GM18951 (cell line): ENCODE measurements around the gene KRTAP1-5.

Source experiments
- POLR2A ChIP-seq: IDR thresholded peaks from 4 replicates; pipeline ENCODE4 v1.6.1; 2011; ENCODE audit warnings: mild to moderate bottlenecking; ENCODE audit not compliant: insufficient read length, insufficient read depth; ENCODE audit errors: extremely low read depth
- in situ Hi-C: fragments of 300-500 bp; cut with MboI; formaldehyde crosslinking; loops from one replicate; pipeline ENCODE4 v1.12.0; 2022; ENCODE audit warnings: low sequenced_read_pairs, mixed read lengths, inconsistent platforms; ENCODE audit not compliant: unreplicated experiment

The KRTAP1-5 gene

GRCh38 chr17:41029633-41030245, 2.7 kb upstream of the KRTAP1-5 start, which contains the start of gene KRTAP1-4:
TSS of gene KRTAP1-4 (minus strand) at chr17:41030195. CDS start at chr17:41030078, 117 bp downstream.
- in situ Hi-C loops: no loop called here
- TF ChIP-seq POLR2A: no peak

GRCh38 chr17:41024697-41025096, 2.3 kb downstream of the KRTAP1-5 start:
- in situ Hi-C loops: no loop called here
- TF ChIP-seq POLR2A: no peak

- no peak for TF ChIP-seq POLR2A
- in situ Hi-C loops: no loop called here
Measured at GRCh38 chr17:41020336-41020735, 6.7 kb downstream of the KRTAP1-5 start.

GRCh38 chr17:41019415-41019814, 7.6 kb downstream of the KRTAP1-5 start:
- TF ChIP-seq POLR2A: no peak
- in situ Hi-C loops: no loop called here

GRCh38 chr17:41018541-41018940, 8.5 kb downstream of the KRTAP1-5 start:
- in situ Hi-C loops: no loop called here
- TF ChIP-seq POLR2A: no peak

GRCh38 chr17:41016578-41017215, 10.3 kb downstream of the KRTAP1-5 start:
- in situ Hi-C loops: no loop called here
- TF ChIP-seq POLR2A: no peak

GRCh38 chr17:41015454-41015853, 11.6 kb downstream of the KRTAP1-5 start:
- in situ Hi-C loops: no loop called here
- TF ChIP-seq POLR2A: no peak

- TF ChIP-seq POLR2A: no peak
- in situ Hi-C loops: no loop called here
Measured at GRCh38 chr17:41013606-41014005, 13.4 kb downstream of the KRTAP1-5 start.

GRCh38 chr17:41013181-41013580, 13.8 kb downstream of the KRTAP1-5 start:
- in situ Hi-C loops: no loop called here
- no peak for TF ChIP-seq POLR2A

GRCh38 chr17:41012326-41013120, 14.5 kb downstream of the KRTAP1-5 start:
- in situ Hi-C loops: no loop called here
- TF ChIP-seq POLR2A: no peak

- in situ Hi-C loops: no loop called here
- no peak for TF ChIP-seq POLR2A
Measured at GRCh38 chr17:41010441-41010840, 16.6 kb downstream of the KRTAP1-5 start.

- in situ Hi-C loops: no loop called here
- no peak for TF ChIP-seq POLR2A
Measured at GRCh38 chr17:41009936-41010335, 17.1 kb downstream of the KRTAP1-5 start.

GRCh38 chr17:41009301-41009760, 17.7 kb downstream of the KRTAP1-5 start:
- TF ChIP-seq POLR2A: no peak
- in situ Hi-C loops: no loop called here
